ENCODE results near the gene DNAJC11.
"Not testable (repeated sequence)": the region's sequence is repeated elsewhere in the genome, so short reads cannot be mapped to it uniquely, and the experiment has no call there.

Gene DNAJC11

GRCh38 chr1:6701437-6702153, at the start of gene DNAJC11:
Gene DNAJC11, minus strand, starts transcription at chr1:6701816. Its CDS starts 16 bp downstream, at chr1:6701800.
- H3K4me3 ChIP-seq (ENCODE audit: low read depth, low read length) = peak within 1 kb of the TSS; percentile 94
- peak; percentile 93 for DNase-seq (ENCODE audit: low read depth)
- peak; percentile 92 for TF ChIP-seq CTCF (IDR thresholded peaks at IDR 0.05; ENCODE audit: insufficient read depth, low read depth, low read length, missing control alignments)

GRCh38 chr1:6750490-6750889, 48.9 kb upstream of the DNAJC11 start:
- H3K4me3 ChIP-seq (ENCODE audit: low read depth, low read length) = no peak overlapping the region
- no peak for DNase-seq (ENCODE audit: low read depth)
- no peak for TF ChIP-seq CTCF (IDR thresholded peaks at IDR 0.05; ENCODE audit: insufficient read depth, low read depth, low read length, missing control alignments)

GRCh38 chr1:6747674-6748073, 46.1 kb upstream of the DNAJC11 start:
- no peak for DNase-seq (ENCODE audit: low read depth)
- no peak for TF ChIP-seq CTCF (IDR thresholded peaks at IDR 0.05; ENCODE audit: insufficient read depth, low read depth, low read length, missing control alignments)
- no peak overlapping the region for H3K4me3 ChIP-seq (ENCODE audit: low read depth, low read length)

- peak; percentile 77 for DNase-seq (ENCODE audit: low read depth)
- no peak for TF ChIP-seq CTCF (IDR thresholded peaks at IDR 0.05; ENCODE audit: insufficient read depth, low read depth, low read length, missing control alignments)
- no peak overlapping the region for H3K4me3 ChIP-seq (ENCODE audit: low read depth, low read length)
Measured at GRCh38 chr1:6745073-6745472, 43.5 kb upstream of the DNAJC11 start.

GRCh38 chr1:6743189-6744101, 41.8 kb upstream of the DNAJC11 start:
- no peak for TF ChIP-seq CTCF (IDR thresholded peaks at IDR 0.05; ENCODE audit: insufficient read depth, low read depth, low read length, missing control alignments)
- no peak overlapping the region for H3K4me3 ChIP-seq (ENCODE audit: low read depth, low read length)
- DNase-seq (ENCODE audit: low read depth) = peak; percentile 61

GRCh38 chr1:6742676-6743188, 41.1 kb upstream of the DNAJC11 start:
- H3K4me3 ChIP-seq (ENCODE audit: low read depth, low read length); DNase-seq (ENCODE audit: low read depth): not testable (repeated sequence)

- TF ChIP-seq CTCF (IDR thresholded peaks at IDR 0.05; ENCODE audit: insufficient read depth, low read depth, low read length, missing control alignments) = no peak
- no peak for DNase-seq (ENCODE audit: low read depth)
- H3K4me3 ChIP-seq (ENCODE audit: low read depth, low read length) = no peak overlapping the region
Measured at GRCh38 chr1:6738987-6739676, 37.5 kb upstream of the DNAJC11 start.

Data from GM12865 (cell line).